Colon (tissue), 2 donors: ENCODE results near the gene BANP.
"Not testable (repeated sequence)": the region's sequence is repeated elsewhere in the genome, so short reads cannot be mapped to it uniquely, and the experiment has no call there.

Experiments
- FAIRE-seq: peaks from 2 replicates; lab custom pipeline; 2012; peaks lifted over from hg19 to GRCh38; lab: Jason Lieb, UNC
- donor health status: control.
- donor health status: control.

Gene BANP

GRCh38 chr16:88033003-88033740, 81.9 kb downstream of the BANP start:
- not testable (repeated sequence) for FAIRE-seq

GRCh38 chr16:88034770-88035169, 83.5 kb downstream of the BANP start:
- no peak for FAIRE-seq

- FAIRE-seq, result no peak
Measured at GRCh38 chr16:88035292-88035691, 84.1 kb downstream of the BANP start.

GRCh38 chr16:88035884-88036639, 84.8 kb downstream of the BANP start:
- FAIRE-seq, result not testable (repeated sequence)

- FAIRE-seq, result not testable (repeated sequence)
Measured at GRCh38 chr16:88036640-88036996, 85.4 kb downstream of the BANP start.

GRCh38 chr16:88037359-88037758, 86.1 kb downstream of the BANP start:
- FAIRE-seq, result not testable (repeated sequence)

GRCh38 chr16:88037876-88038525, 86.8 kb downstream of the BANP start:
- FAIRE-seq, result not testable (repeated sequence)

GRCh38 chr16:88038526-88038908, 87.3 kb downstream of the BANP start:
- FAIRE-seq, result not testable (repeated sequence)

GRCh38 chr16:88039591-88039990, 88.4 kb downstream of the BANP start:
- no peak for FAIRE-seq

- not testable (repeated sequence) for FAIRE-seq
Measured at GRCh38 chr16:88040196-88040876, 89.1 kb downstream of the BANP start.

GRCh38 chr16:88040877-88041244, 89.6 kb downstream of the BANP start:
- not testable (repeated sequence) for FAIRE-seq

- not testable (repeated sequence) for FAIRE-seq
Measured at GRCh38 chr16:88041506-88041905, 90.3 kb downstream of the BANP start.

- not testable (repeated sequence) for FAIRE-seq
Measured at GRCh38 chr16:88041986-88042562, 90.8 kb downstream of the BANP start.

- FAIRE-seq, result not testable (repeated sequence)
Measured at GRCh38 chr16:88043208-88043910, 92.1 kb downstream of the BANP start.

GRCh38 chr16:88044121-88044581, 92.9 kb downstream of the BANP start:
- not testable (repeated sequence) for FAIRE-seq

- not testable (repeated sequence) for FAIRE-seq
Measured at GRCh38 chr16:88045361-88045760, 94.1 kb downstream of the BANP start.

- no peak for FAIRE-seq
Measured at GRCh38 chr16:88045820-88046303, 94.6 kb downstream of the BANP start.

- no peak for FAIRE-seq
Measured at GRCh38 chr16:88047462-88047861, 96.2 kb downstream of the BANP start.

- no peak for FAIRE-seq
Measured at GRCh38 chr16:88048985-88049384, 97.8 kb downstream of the BANP start.

GRCh38 chr16:88049561-88050545, 98.6 kb downstream of the BANP start:
- no peak for FAIRE-seq
